ENCODE results near the gene OR6X1.

- TF ChIP-seq POLR2A (IDR thresholded peaks at IDR 0.05; ENCODE audit: low read length) (no peak), GATA1 (IDR thresholded peaks at IDR 0.05; ENCODE audit: low read depth, low read length) (no peak)
Observed at GRCh38 chr11:123765601-123766000, 11.3 kb upstream of the OR6X1 start.
